ENCODE measurements around the gene PLEKHG3. TPM values are rescaled to one million over a fixed set of nuclear protein-coding genes. Genes with fewer than 3 reads are reported as not detected.

PLEKHG3 gene
- total RNA-seq, 1 experiment from 2014 or later, result 75.3 TPM

GRCh38 chr14:64730061-64730440, 25.8 kb downstream of the PLEKHG3 start (continued):
- TF ChIP-seq AR (CRISPR knock-in tag; IDR thresholded peaks at IDR 0.05) (no peak), ARID4B (CRISPR knock-in tag; IDR thresholded peaks at IDR 0.05; ENCODE audit: borderline replicate concordance) (no peak), FOXJ3 (CRISPR knock-in tag; IDR thresholded peaks at IDR 0.05; ENCODE audit: borderline replicate concordance) (no peak), ZNF219 (CRISPR knock-in tag; IDR thresholded peaks at IDR 0.05; ENCODE audit: borderline replicate concordance) (no peak)

- H3K27ac Mint-ChIP-seq, result peak overlapping the region; percentile 47; the same call in 1 of the 2 replicates
- peaks cover 53% of the 10 kb centered on the region for H3K36me3 Mint-ChIP-seq
- ATAC-seq (no peak), DNase-seq (ENCODE audit: low spot score) (no peak)
- H3K27me3 Mint-ChIP-seq (ENCODE audit: low read depth), result no peaks in the 10 kb centered on the region
- POLR2A ChIA-PET, result no interaction called here
- CTCF ChIA-PET, result no interaction called here
- no peak overlapping the region for H3K4me3 Mint-ChIP-seq
- H3K4me1 Mint-ChIP-seq, result peaks cover 23% of the 10 kb centered on the region
- no peaks in the 10 kb centered on the region for H3K9me3 Mint-ChIP-seq
- TF ChIP-seq AFF4 (CRISPR knock-in tag; IDR thresholded peaks at IDR 0.05; ENCODE audit: borderline replicate concordance), result no peak
- TF ChIP-seq ERG (CRISPR knock-in tag; IDR thresholded peaks at IDR 0.05), result no peak
- no peak for TF ChIP-seq ZNF121 (CRISPR knock-in tag; IDR thresholded peaks at IDR 0.05)
- TF ChIP-seq GABPB1 (CRISPR knock-in tag; IDR thresholded peaks at IDR 0.05), result no peak
- no peak for TF ChIP-seq ARID4B (CRISPR knock-in tag; IDR thresholded peaks at IDR 0.05; ENCODE audit: borderline replicate concordance)
- TF ChIP-seq TCF7 (CRISPR knock-in tag; IDR thresholded peaks at IDR 0.05; ENCODE audit: low read depth), result no peak
- no peak for TF ChIP-seq KAT7 (CRISPR knock-in tag; IDR thresholded peaks at IDR 0.05; ENCODE audit: borderline replicate concordance)
- TF ChIP-seq TEAD4 (CRISPR knock-in tag; IDR thresholded peaks at IDR 0.05), result no peak
- no peak for TF ChIP-seq CTCF (IDR thresholded peaks at IDR 0.05)
- TF ChIP-seq ZNF281 (CRISPR knock-in tag; IDR thresholded peaks at IDR 0.05), result no peak
- no peak for TF ChIP-seq TP53 (CRISPR knock-in tag; IDR thresholded peaks at IDR 0.05)
Measured at GRCh38 chr14:64730681-64731080, 26.5 kb downstream of the PLEKHG3 start.

Data from WTC11 (cell line).